ENCODE measurements around the gene TMTC4.

TMTC4 gene

GRCh38 chr13:100666124-100666523 lies 8.5 kb downstream of the TMTC4 start:
- DNase-seq = no peak

DNA sequence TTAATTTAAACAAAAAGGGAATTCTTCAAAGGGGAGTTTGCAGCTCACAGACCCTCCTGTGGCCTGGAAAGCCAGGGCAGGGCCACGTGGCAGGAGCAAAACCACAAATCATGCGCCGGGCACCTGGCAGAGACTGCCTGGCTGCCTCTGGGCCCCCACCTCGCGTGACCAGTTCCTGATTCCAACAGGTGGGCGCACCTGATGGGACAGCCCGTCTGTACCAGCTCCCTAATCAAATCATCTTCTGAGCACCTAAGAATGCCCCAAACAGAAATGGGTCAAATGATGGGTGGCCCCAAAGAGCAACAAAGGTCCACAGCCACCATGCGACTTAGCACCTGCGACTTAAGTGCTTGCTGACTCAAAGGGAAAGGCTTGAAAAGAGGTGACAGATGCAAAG lies 9.2 kb downstream of the TMTC4 start:
- no peak for DNase-seq

- no peak for DNase-seq
Measured at GRCh38 chr13:100664171-100664900, 10.3 kb downstream of the TMTC4 start.

GRCh38 chr13:100662468-100663211 lies 12.0 kb downstream of the TMTC4 start:
- DNase-seq = no peak

DNA sequence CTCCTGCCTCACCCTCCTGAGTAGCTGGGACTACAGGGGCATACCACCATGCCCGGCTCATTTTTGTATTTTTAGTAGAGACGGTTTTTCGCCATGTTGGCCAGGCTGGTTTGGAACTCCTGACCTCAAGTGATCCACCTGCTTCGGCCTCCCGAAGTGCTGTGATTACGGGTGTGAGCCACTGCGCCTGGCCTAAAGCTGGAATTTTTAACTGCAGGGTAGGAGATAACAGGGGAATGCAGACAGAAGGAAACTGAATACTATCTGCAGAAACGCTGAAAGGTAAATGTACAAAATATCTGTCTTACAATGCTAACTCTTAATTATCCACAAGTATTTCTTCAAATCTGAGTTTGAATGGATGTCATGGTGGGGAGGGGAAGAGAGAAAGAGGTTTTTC lies 13.8 kb downstream of the TMTC4 start:
- DNase-seq = no peak

GRCh38 chr13:100659578-100659977 lies 15.0 kb downstream of the TMTC4 start:
- DNase-seq = no peak

GRCh38 chr13:100658363-100658762 lies 16.2 kb downstream of the TMTC4 start:
- DNase-seq = no peak

GRCh38 chr13:100657881-100658315 lies 16.7 kb downstream of the TMTC4 start:
- DNase-seq = no peak

- DNase-seq = no peak
Measured at GRCh38 chr13:100652510-100652909, 22.1 kb downstream of the TMTC4 start.

GRCh38 chr13:100650326-100650725 lies 24.3 kb downstream of the TMTC4 start:
- no peak for DNase-seq

- no peak for DNase-seq
Measured at GRCh38 chr13:100648354-100648753, 26.2 kb downstream of the TMTC4 start.

DNA sequence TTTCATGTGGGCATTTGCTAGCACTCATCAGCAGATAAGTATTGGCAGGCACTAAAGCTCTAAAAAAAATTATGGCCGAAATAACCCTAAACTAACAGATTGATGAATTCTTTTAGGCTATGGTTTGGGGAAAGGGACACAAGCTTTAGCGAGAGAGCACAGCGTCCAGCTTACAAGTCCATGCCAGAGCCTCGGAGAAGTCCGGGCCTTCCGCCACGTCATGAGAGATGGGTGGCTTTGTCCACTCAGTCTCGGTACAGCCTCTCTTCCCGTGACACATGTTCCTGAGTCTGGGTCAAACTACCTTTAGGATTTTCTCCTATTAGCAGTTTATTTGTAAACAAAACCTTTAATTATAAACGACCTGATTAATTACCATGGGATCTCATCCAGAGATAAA lies 27.7 kb downstream of the TMTC4 start:
- DNase-seq = no peak

DNA sequence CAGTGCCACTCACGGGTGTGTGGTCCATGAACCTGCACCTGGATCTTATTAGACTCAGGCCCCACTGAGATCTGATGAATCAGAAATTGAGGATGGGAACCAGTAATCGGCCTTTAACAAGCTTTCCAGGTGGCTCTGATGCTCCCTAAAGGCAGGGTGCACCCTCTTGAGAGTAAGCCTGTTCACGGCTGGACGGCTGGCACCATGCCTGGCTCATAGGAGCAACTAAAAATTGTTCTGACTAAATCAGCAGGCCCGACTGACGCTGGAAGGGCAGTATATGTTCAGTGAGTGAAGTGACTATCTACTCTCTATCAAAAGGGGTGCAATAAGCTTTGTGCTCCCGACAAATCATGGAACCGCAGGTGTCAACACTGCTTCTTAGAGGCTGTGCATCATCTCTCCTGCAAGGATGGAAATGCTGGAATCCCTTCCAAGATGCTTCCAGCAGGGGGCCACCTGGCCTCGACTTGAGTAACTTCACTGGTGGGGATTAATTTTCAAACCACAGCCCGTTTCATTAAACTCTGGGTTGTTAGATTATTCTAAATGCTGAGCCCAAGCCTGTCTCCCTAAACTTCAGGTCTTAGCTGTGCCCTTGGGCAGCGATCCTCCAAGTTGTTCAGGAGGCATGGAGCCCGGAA lies 28.4 kb downstream of the TMTC4 start:
- DNase-seq = no peak

- no peak for DNase-seq
Measured at GRCh38 chr13:100645382-100645781, 29.2 kb downstream of the TMTC4 start.

- DNase-seq = no peak
Measured at GRCh38 chr13:100644371-100644770, 30.2 kb downstream of the TMTC4 start.

GRCh38 chr13:100637796-100638195 lies 36.8 kb downstream of the TMTC4 start:
- DNase-seq = no peak

DNA sequence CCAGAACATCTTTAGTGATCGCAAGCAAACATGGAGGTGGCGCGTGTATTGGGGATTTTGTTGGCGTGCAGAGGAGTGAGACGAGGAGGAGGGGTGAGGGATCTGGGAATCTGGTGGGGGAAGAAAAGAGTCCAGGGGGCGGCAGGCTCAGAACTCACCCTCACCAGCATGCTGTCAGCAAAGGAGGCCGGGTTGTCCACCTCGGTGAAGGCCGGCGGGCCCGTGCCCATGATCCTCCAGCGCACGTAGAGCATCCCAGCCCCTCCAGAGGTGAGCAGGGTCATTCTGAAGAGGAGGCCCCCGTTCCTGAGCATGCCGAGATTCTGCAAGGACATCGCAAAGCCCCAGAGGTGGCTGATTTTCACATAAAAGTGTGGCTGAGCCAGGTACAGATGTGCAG lies 37.2 kb downstream of the TMTC4 start:
- DNase-seq = no peak

DNA sequence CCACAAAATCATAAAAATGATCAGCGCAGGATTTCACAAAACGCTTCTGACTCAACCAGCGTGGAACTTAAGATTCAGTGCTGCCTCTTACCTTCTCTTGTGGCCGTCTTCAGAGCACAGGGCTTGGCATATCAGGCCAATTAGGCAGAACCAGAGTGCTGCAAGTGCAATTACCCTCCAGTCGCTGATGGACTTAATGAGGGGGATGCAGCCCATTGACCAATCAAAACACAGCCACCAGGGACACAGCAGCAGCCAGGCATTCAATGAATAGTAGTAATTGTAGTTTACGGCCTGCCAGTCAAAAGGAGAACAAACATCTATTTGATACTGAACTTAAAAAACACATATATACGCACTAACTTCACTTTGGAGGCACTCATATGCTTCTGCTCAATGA lies 38.2 kb downstream of the TMTC4 start:
- no peak for DNase-seq

GRCh38 chr13:100636004-100636403 lies 38.6 kb downstream of the TMTC4 start:
- no peak for DNase-seq

DNA sequence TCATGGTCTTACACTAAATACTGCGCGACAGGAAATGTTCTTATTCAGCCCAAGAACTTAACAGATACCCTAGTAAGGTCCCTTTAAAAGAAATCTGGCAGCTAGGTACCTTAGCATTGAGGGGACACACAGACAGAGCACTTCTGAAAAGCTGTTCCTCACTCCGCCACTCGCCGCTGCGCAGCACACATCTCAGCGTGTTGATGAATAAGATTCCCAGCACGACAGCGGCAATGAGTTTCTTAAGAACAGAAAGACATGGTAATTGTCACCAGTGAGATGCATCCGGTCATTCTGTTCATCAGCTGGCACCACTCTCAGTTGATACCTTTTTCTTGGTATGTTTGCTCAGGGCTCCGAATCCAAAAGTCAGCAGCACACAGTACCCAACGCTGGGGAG lies 39.9 kb downstream of the TMTC4 start:
- no peak for DNase-seq

DNA sequence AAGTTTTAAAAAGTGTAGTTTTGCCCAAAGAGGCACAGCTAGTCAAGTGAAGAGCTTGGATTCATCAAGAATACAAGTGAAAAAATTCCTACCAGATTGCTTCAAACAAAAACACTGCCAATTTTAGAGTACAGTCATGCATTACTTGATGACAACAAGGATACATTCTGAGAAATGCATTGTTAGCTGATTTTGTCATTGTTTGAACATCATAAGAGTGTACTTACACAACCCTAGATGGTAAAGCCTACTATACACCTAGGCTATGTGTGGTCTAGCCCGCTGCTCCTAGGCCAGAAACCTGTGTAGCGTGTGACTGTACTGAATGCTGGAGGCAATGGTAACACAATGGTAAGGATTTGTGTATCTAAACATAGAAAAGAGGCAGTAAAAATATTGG lies 41.1 kb downstream of the TMTC4 start:
- DNase-seq = no peak

- no peak for DNase-seq
Measured at GRCh38 chr13:100630555-100630954, 44.0 kb downstream of the TMTC4 start.

GRCh38 chr13:100627120-100627519 lies 47.5 kb downstream of the TMTC4 start:
- DNase-seq = no peak

GRCh38 chr13:100625447-100625846 lies 49.1 kb downstream of the TMTC4 start:
- DNase-seq = no peak
